GM19193 (cell line): ENCODE results near the gene KCNT2.

ENCODE experiments used
- POLR2A ChIP-seq: IDR thresholded peaks from 4 replicates; pipeline ENCODE4 v1.6.1; 2011; ENCODE audit not compliant: insufficient read depth, insufficient read length; ENCODE audit errors: extremely low read depth

The KCNT2 gene

GRCh38 chr1:196361112-196361714 lies 247.0 kb downstream of the KCNT2 start:
- TF ChIP-seq POLR2A = no peak

GRCh38 chr1:196357913-196358312 lies 250.3 kb downstream of the KCNT2 start:
- no peak for TF ChIP-seq POLR2A

GRCh38 chr1:196355206-196355786 lies 252.9 kb downstream of the KCNT2 start:
- no peak for TF ChIP-seq POLR2A

- no peak for TF ChIP-seq POLR2A
These were observed 263.8 kb downstream of the KCNT2 start for GRCh38 chr1:196344453-196344852.

- TF ChIP-seq POLR2A = no peak
These were observed 283.9 kb downstream of the KCNT2 start for GRCh38 chr1:196324345-196324744.

- no peak for TF ChIP-seq POLR2A
These were observed 284.4 kb downstream of the KCNT2 start for GRCh38 chr1:196323869-196324268.

GRCh38 chr1:196319301-196319700 lies 288.9 kb downstream of the KCNT2 start:
- TF ChIP-seq POLR2A = no peak

- TF ChIP-seq POLR2A = no peak
These were observed 290.4 kb downstream of the KCNT2 start for GRCh38 chr1:196317535-196318522.

GRCh38 chr1:196312739-196313138 lies 295.5 kb downstream of the KCNT2 start:
- no peak for TF ChIP-seq POLR2A

- TF ChIP-seq POLR2A = no peak
These were observed 298.9 kb downstream of the KCNT2 start for GRCh38 chr1:196309386-196309785.

- TF ChIP-seq POLR2A = no peak
These were observed 300.1 kb downstream of the KCNT2 start for GRCh38 chr1:196308176-196308575.

- TF ChIP-seq POLR2A = no peak
These were observed 301.8 kb downstream of the KCNT2 start for GRCh38 chr1:196306421-196306820.

GRCh38 chr1:196305216-196305615 lies 303.0 kb downstream of the KCNT2 start:
- no peak for TF ChIP-seq POLR2A

GRCh38 chr1:196302981-196303380 lies 305.3 kb downstream of the KCNT2 start:
- no peak for TF ChIP-seq POLR2A

GRCh38 chr1:196302420-196302819 lies 305.8 kb downstream of the KCNT2 start:
- no peak for TF ChIP-seq POLR2A

- TF ChIP-seq POLR2A = no peak
These were observed 312.5 kb downstream of the KCNT2 start for GRCh38 chr1:196295766-196296165.

- TF ChIP-seq POLR2A = no peak
These were observed 329.4 kb downstream of the KCNT2 start for GRCh38 chr1:196278816-196279215.

GRCh38 chr1:196277860-196278259 lies 330.4 kb downstream of the KCNT2 start:
- TF ChIP-seq POLR2A = no peak
